Measurements from ENCODE around the gene PEF1. TPM values are rescaled to one million over a fixed set of nuclear protein-coding genes. Genes with fewer than 3 reads are reported as not detected.

PEF1 gene, protein sequence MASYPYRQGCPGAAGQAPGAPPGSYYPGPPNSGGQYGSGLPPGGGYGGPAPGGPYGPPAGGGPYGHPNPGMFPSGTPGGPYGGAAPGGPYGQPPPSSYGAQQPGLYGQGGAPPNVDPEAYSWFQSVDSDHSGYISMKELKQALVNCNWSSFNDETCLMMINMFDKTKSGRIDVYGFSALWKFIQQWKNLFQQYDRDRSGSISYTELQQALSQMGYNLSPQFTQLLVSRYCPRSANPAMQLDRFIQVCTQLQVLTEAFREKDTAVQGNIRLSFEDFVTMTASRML
- 78.3 and 88.8 TPM in 2 replicates for total RNA-seq

DNA sequence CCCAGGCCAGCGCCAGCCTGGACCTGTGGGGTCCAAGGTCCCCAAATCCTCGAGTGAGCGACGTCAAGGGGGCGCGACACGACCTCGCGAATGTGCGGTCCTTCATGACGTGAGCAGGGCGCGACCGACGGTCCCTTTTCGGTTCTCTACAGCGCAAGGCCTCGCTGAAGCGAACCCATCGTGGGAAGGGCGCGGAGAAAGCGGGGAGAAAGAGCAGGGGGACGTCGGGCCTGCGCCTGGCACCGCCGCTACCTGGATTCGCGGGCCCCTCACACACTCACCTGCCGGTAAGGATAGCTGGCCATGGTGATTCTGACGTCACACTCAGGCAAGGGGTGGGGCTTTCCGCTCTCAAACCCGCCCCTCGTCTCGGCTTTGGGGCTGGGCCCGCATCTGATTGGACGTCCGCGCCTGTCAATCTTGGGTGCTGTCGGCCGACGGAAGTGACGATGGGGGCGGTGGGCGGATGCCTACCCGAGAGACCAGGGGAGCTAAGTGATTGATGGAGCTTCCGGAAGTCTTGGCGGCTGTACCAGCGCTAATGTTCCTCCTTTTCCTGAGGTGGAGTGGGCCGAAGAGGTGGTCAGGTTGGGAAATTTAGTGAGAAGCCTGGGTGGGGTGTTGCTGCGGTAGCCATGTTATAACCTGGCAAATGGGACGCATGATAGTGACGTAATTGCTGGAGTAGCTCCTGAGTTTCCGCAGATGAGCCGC, at the start of gene PEF1:
TSS of gene PEF1 (minus strand) at position 317 of the 714 bp plus-strand sequence. CDS start at position 305, 12 bp downstream.

GRCh38 chr1:31617218-31617915, 27.3 kb downstream of the PEF1 start, which contains the start of gene HCRTR1:
HCRTR1 (plus strand) TSS chr1:31617689; CDS start chr1:31619193, 1,504 bp downstream.

Other genes starting within 250 kb of the PEF1 start
- 1.2 and 2.9 TPM in 2 replicates for gene SERINC2, start 231.7 kb downstream of the PEF1 start, total RNA-seq
- gene TINAGL1, start 68.4 kb downstream of the PEF1 start, total RNA-seq = 443 and 581 TPM in 2 replicates
- under 0.01 and 1.1 TPM in 2 replicates for gene HCRTR1, start 27.2 kb downstream of the PEF1 start, total RNA-seq
- 1.3 and 35.6 TPM in 2 replicates for gene COL16A1, start 59.1 kb upstream of the PEF1 start, total RNA-seq
- gene ADGRB2, start 119.5 kb upstream of the PEF1 start, total RNA-seq = 1.1 and 1.9 TPM in 2 replicates
- gene SPOCD1, start 171.1 kb upstream of the PEF1 start, total RNA-seq = 19.8 and 23.6 TPM in 2 replicates

Measured in epithelial cell of umbilical artery (primary cell).